Measurements from ENCODE around the gene OR10Z1. TPM values are rescaled to one million over a fixed set of nuclear protein-coding genes. Genes with fewer than 3 reads are reported as not detected.

The OR10Z1 gene, protein sequence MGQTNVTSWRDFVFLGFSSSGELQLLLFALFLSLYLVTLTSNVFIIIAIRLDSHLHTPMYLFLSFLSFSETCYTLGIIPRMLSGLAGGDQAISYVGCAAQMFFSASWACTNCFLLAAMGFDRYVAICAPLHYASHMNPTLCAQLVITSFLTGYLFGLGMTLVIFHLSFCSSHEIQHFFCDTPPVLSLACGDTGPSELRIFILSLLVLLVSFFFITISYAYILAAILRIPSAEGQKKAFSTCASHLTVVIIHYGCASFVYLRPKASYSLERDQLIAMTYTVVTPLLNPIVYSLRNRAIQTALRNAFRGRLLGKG
- total RNA-seq, result not detected in 2 replicates

DNA sequence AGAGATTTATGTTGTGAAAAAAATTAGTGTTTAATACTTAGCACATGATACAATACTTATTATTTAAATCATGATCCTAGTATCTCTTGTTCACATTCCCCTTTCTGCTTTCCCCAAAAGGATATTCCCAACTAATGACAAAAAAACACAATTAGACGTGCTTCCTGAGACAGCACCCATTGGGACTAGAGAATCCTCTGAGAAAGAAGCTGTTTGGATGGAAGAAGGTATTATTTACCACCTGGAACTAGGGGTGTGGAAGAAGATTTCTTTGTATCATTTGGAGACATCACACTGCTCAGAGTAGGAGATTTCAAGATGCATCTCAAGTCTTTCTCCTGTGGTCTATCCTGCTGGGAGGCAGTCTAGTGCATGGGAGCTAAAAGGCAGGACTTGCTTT is at the start of gene OR10Z1:
OR10Z1 (plus strand) TSS at position 301 of the 400 bp plus-strand sequence. CDS start 1,171 bp downstream, outside the sequence.

DNA sequence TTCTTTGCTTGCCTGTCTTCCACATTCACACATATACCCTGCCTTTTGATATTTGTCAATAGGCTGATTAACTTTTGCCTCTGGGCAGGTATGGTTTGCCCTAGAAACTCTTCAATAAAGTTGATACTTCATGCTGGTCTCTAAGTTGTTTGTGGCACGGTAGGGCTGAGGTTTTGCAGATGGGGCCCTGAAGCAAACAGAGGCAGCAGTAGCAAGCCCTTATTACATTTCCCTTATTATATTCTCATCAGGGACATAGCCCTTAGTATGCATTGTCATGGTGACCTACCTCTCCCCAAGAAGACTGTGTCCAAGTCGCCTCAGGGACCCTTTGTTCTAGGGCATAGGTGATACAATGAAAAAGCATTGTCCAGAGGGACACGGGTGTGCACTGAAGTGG is 34.6 kb upstream of the OR10Z1 start, which contains the start of gene OR6P1:
OR6P1 (minus strand) TSS at position 101 of the 400 bp plus-strand sequence. CDS start 6,976 bp downstream, outside the sequence.

DNA sequence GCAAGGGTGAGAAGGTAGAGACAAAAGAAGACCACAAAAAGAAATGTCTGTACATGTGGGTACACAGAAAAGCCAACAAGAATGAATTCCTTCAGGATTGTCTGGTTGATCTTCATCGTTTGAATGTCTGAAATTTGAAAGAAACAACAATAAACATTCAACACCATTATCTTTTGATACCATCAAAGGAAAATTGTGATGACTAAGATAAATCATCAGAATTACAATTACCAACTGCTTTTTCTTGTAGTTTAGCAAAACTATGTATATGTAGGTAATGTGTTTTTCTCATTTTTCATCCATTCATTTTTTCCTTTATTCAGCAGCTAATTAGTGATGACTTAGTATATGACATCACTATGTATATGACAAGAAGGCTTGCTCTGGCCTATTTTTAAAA is 25.3 kb upstream of the OR10Z1 start, which contains the start of gene OR10X1:
OR10X1 (minus strand) TSS at position 167 of the 400 bp plus-strand sequence; CDS start at position 167, 0 bp downstream.

Other genes starting within 250 kb of the OR10Z1 start
- gene OR10T2, start 205.8 kb upstream of the OR10Z1 start, total RNA-seq, result not detected in 2 replicates
- gene OR10K2, start 179.0 kb upstream of the OR10Z1 start, total RNA-seq, result not detected in 2 replicates
- not detected in 2 replicates for gene OR10K1, start 143.4 kb upstream of the OR10Z1 start, total RNA-seq
- not detected in 2 replicates for gene OR10R2, start 133.0 kb upstream of the OR10Z1 start, total RNA-seq
- not detected in 2 replicates for gene OR6Y1, start 50.9 kb upstream of the OR10Z1 start, total RNA-seq
- not detected in 2 replicates for gene OR6P1, start 34.7 kb upstream of the OR10Z1 start, total RNA-seq
- gene OR10X1, start 25.4 kb upstream of the OR10Z1 start, total RNA-seq, result not detected in 2 replicates
- not detected in 2 replicates for gene SPTA1, start 81.4 kb downstream of the OR10Z1 start, total RNA-seq
- not detected in 2 replicates for gene OR6K2, start 95.4 kb downstream of the OR10Z1 start, total RNA-seq
- not detected in 2 replicates for gene OR6K3, start 115.5 kb downstream of the OR10Z1 start, total RNA-seq
- not detected in 2 replicates for gene OR6K6, start 149.5 kb downstream of the OR10Z1 start, total RNA-seq
- gene OR6N1, start 166.9 kb downstream of the OR10Z1 start, total RNA-seq, result not detected in 2 replicates
- gene OR6N2, start 175.9 kb downstream of the OR10Z1 start, total RNA-seq, result not detected in 2 replicates
- gene MNDA, start 226.1 kb downstream of the OR10Z1 start, total RNA-seq, result not detected in 2 replicates